Endothelial cell of umbilical vein (primary cell): ENCODE results near the gene GNA12. TPM values are rescaled to one million over a fixed set of nuclear protein-coding genes. Genes with fewer than 3 reads are reported as not detected.

ENCODE experiments used
- BruUV-seq: library from RNA; stranded (reverse); fragments of 400-500 nt; replicated peaks from 2 replicates; lab custom pipeline; 2021; lab: Mats Ljungman, UMichigan
- CTCF ChIA-PET: fragments of 300-600, 350-600 bp; sonication (Branson Sonifier 250); formaldehyde crosslinking; loops from one replicate; lab custom pipeline; 2021; ENCODE audit warnings: antibody characterized with exemption, inconsistent platforms; lab: Charles Lee
- POLR2A ChIA-PET: fragments of 300-600, 350-600 bp; sonication (Branson Sonifier 250); formaldehyde crosslinking; loops from one replicate; lab custom pipeline; 2021; ENCODE audit warnings: antibody characterized with exemption, inconsistent platforms; lab: Charles Lee
- DNase-seq: peaks from one replicate; pipeline ENCODE4 v3.0.0-alpha.2; 2011; ENCODE audit warnings: low read depth, low spot score
- FAIRE-seq: peaks from 2 replicates; lab custom pipeline; 2011; peaks lifted over from hg19 to GRCh38; lab: Jason Lieb, UNC
- H2AFZ ChIP-seq: 2 replicates; pipeline ENCODE4 v1.6.0; 2012; ENCODE audit warnings: low read depth, low read length, control low read depth, inconsistent platforms
- H3K27ac ChIP-seq: 2 replicates; pipeline ENCODE4 v1.5.1; 2011; ENCODE audit warnings: low read depth, mild to moderate bottlenecking, control low read depth, low read length, moderate library complexity; ENCODE audit not compliant: insufficient read depth
- H3K27me3 ChIP-seq, 2 experiments: 2 replicates each; pipeline versions ENCODE4 v1.6.0 to v1.6.1; 2011; ENCODE audit warnings: low read length in 2 of 2, mixed read lengths in 1 of 2; ENCODE audit not compliant: control insufficient read depth in 2 of 2, insufficient read depth in 2 of 2
- H3K36me3 ChIP-seq, 2 experiments: 2 replicates in 1 of 2; 3 replicates in 1 of 2; pipeline ENCODE4 v1.5.1; 2011; ENCODE audit warnings: low read length in 2 of 2, mild to moderate bottlenecking in 1 of 2, moderate library complexity in 1 of 2; ENCODE audit not compliant: control insufficient read depth in 2 of 2, insufficient read depth in 2 of 2; ENCODE audit errors: extremely low read depth in 1 of 2
- H3K4me1 ChIP-seq: 3 replicates; pipeline ENCODE4 v1.5.1; 2011; ENCODE audit warnings: mild to moderate bottlenecking, low read length; ENCODE audit not compliant: control insufficient read depth, insufficient read depth; ENCODE audit errors: extremely low read depth
- H3K4me2 ChIP-seq: 2 replicates; pipeline ENCODE4 v1.6.1; 2011; ENCODE audit warnings: low read length, control low read depth, mixed read lengths; ENCODE audit not compliant: insufficient read depth
- H3K4me3 ChIP-seq, 3 experiments: fragments of 200-600 bp in 1 of 3; sonication (generic), shearing (Covaris generic) in 1 of 3; replicated peaks in 1 of 3; 2 replicates each; pipeline ENCODE4 v1.5.1; 2011 to 2016; ENCODE audit warnings: control low read depth in 3 of 3, low read length in 3 of 3, mild to moderate bottlenecking in 2 of 3, inconsistent platforms in 1 of 3, low read depth in 1 of 3, moderate library complexity in 1 of 3; ENCODE audit not compliant: insufficient read depth in 1 of 3
- H3K79me2 ChIP-seq: 2 replicates; pipeline ENCODE4 v1.6.0; 2012; ENCODE audit warnings: low read length, inconsistent platforms; ENCODE audit not compliant: control insufficient read depth, insufficient read depth
- H3K9ac ChIP-seq: replicated peaks from 2 replicates; pipeline ENCODE3; 2011; ENCODE audit warnings: low read length, control low read depth; ENCODE audit not compliant: insufficient read depth; ENCODE audit errors: extremely low read depth
- H3K9me1 ChIP-seq: replicated peaks from 3 replicates; pipeline ENCODE4 v1.6.0; 2011; ENCODE audit warnings: mild to moderate bottlenecking, low read length; ENCODE audit not compliant: control insufficient read depth, insufficient read depth; ENCODE audit errors: extremely low read depth
- H3K9me3 ChIP-seq: replicated peaks from 2 replicates; pipeline ENCODE4 v1.5.1; 2012; ENCODE audit warnings: low read length, inconsistent platforms; ENCODE audit not compliant: control insufficient read depth, insufficient read depth
- H4K20me1 ChIP-seq: replicated peaks from 2 replicates; pipeline ENCODE3; 2011; ENCODE audit warnings: mild to moderate bottlenecking, low read length; ENCODE audit not compliant: control insufficient read depth, insufficient read depth; ENCODE audit errors: extremely low read depth
- CTCF ChIP-seq, 2 donors: IDR thresholded peaks; 1 replicate in 1 of 2; 2 replicates in 1 of 2; pipeline ENCODE4 v1.5.1; 2011; ENCODE audit warnings: low read length in 2 of 2, mild to moderate bottlenecking in 2 of 2, moderate library complexity in 2 of 2, control low read depth in 1 of 2, inconsistent platforms in 1 of 2, low read depth in 1 of 2; ENCODE audit not compliant: insufficient read depth in 1 of 2; ENCODE audit errors: extremely low read depth in 1 of 2
- EZH2 ChIP-seq: IDR thresholded peaks from 2 replicates; pipeline ENCODE4 v1.6.1; 2012; ENCODE audit warnings: borderline replicate concordance, low read depth, mild to moderate bottlenecking, moderate library complexity, low read length, inconsistent platforms; ENCODE audit not compliant: severe bottlenecking
- FOS ChIP-seq: IDR thresholded peaks from 2 replicates; pipeline ENCODE4 v1.6.1; 2011; ENCODE audit warnings: mild to moderate bottlenecking, low read length, moderate library complexity, borderline replicate concordance; ENCODE audit not compliant: insufficient read depth
- GATA2 ChIP-seq: IDR thresholded peaks from 2 replicates; pipeline ENCODE4 v1.7.0; 2011; ENCODE audit warnings: low read depth, mild to moderate bottlenecking, moderate library complexity, mixed read lengths, low read length; ENCODE audit not compliant: insufficient read length, insufficient read depth
- JUN ChIP-seq: IDR thresholded peaks from 2 replicates; pipeline ENCODE4 v1.6.1; 2011; ENCODE audit warnings: borderline replicate concordance, low read depth; ENCODE audit not compliant: insufficient read length, insufficient read depth
- MAX ChIP-seq: IDR thresholded peaks from 2 replicates; pipeline ENCODE4 v1.6.1; 2011; ENCODE audit not compliant: insufficient read depth, insufficient read length
- MYC ChIP-seq: IDR thresholded peaks from one replicate; pipeline ENCODE4 v1.6.1; 2011; ENCODE audit warnings: mild to moderate bottlenecking, low read depth, low read length
- POLR2A ChIP-seq: IDR thresholded peaks from 2 replicates; pipeline ENCODE4 v1.6.1; 2012; ENCODE audit warnings: low read depth, mild to moderate bottlenecking, control low read depth, low read length
- POLR2AphosphoS5 ChIP-seq: IDR thresholded peaks from 2 replicates; pipeline ENCODE4 v1.6.1; 2012; ENCODE audit warnings: low read depth, mild to moderate bottlenecking, control low read depth, low read length, moderate library complexity; ENCODE audit not compliant: insufficient read depth
- dilution Hi-C: fragments of 300-500 bp; cut with MboI; formaldehyde crosslinking; loops from one replicate; pipeline ENCODE4 v1.15.0; 2019; ENCODE audit warnings: low sequenced_read_pairs; ENCODE audit not compliant: extremely low pct_ligation_motif_present
- intact Hi-C: fragments of 100-400 bp; cut with micrococcal nuclease; formaldehyde crosslinking; loops from one replicate; pipeline ENCODE4 v1.10.0; 2022
- polyA plus RNA-seq, 4 experiments: library from polyadenylated mRNA; depleted of rRNA in 3 of 4; stranded (reverse) in 3 of 4; unstranded in 1 of 4; fragments of >200 nt; gene quantifications; 2 replicates each; pipeline versions ENCODE4 v1.2.1 to v1.2.3, GENCODE V29; 2011 to 2012; ENCODE audit warnings: missing spikeins in 1 of 4
- total RNA-seq: library from RNA; stranded (reverse); gene quantifications from 2 replicates; pipeline ENCODE4 v1.2.3, GENCODE V29; 2021

The GNA12 gene
- total and polyA plus RNA-seq, 2 donors (not counting 3 experiments of a cell fraction or from before 2014, with no cell fraction given), result 63.0 to 75.1 TPM

- Histone ChIP-seq H3K27me3 (no peaks in the 10 kb centered on the region), H3K27ac (no peak overlapping the region), H3K9me3 (no peaks in the 10 kb centered on the region), H3K4me1 (no peaks in the 10 kb centered on the region), H3K36me3 (no peaks in the 10 kb centered on the region), H3K9me1 (no peaks in the 10 kb centered on the region), H4K20me1 (no peaks in the 10 kb centered on the region), H3K9ac (no peak overlapping the region), H3K4me2 (no peak overlapping the region), H3K79me2 (peaks cover 38% of the 10 kb centered on the region), H3K4me3 (no peak overlapping the region), H2AFZ (no peak overlapping the region)
- FAIRE-seq (no peak), DNase-seq (no peak)
- dilution Hi-C loops (no loop called here), intact Hi-C loops (no loop called here)
- BruUV-seq, result no TSS peak
- TF ChIP-seq JUN (no peak), POLR2AphosphoS5 (no peak), MAX (no peak), MYC (no peak), EZH2 (no peak), POLR2A (no peak), GATA2 (no peak), FOS (no peak), CTCF (IDR thresholded peaks at IDR 0.05; ENCODE audit: extremely low read depth in 1 of 2, insufficient read depth in 1 of 2, low read depth in 1 of 2, low read length in 2 of 2) (no peak)
- ChIA-PET CTCF (interaction anchor here (1.3 kb wide), 1 partner anchor 52 kb away, joined by 3 read pairs; no protein-coding TSS in a partner anchor), POLR2A (no interaction called here)
These were observed 34.0 kb downstream of the GNA12 start for GRCh38 chr7:2809903-2810625.
